Lower leg skin (tissue), 3 donors: Measurements from ENCODE around the gene NXPH2.

ENCODE experiments used
- CTCF ChIP-seq, 3 donors: fragments of 450-650 bp; IDR thresholded peaks; one replicate each; pipeline ENCODE4 v1.5.1; 2016; ENCODE audit warnings: antibody characterized with exemption in 3 of 3, mild to moderate bottlenecking in 3 of 3, moderate library complexity in 2 of 3
- POLR2A ChIP-seq, 2 donors: fragments of 450-650 bp; IDR thresholded peaks; one replicate each; pipeline ENCODE4 v1.6.1; 2016 to 2017; ENCODE audit warnings: antibody characterized with exemption in 2 of 2, mild to moderate bottlenecking in 1 of 2, moderate library complexity in 1 of 2

GRCh38 chr2:138711812-138712211, 68.4 kb downstream of the NXPH2 start:
- TF ChIP-seq CTCF (IDR thresholded peaks at IDR 0.05) (no peak), POLR2A (IDR thresholded peaks at IDR 0.05) (no peak)
